ENCODE data around the gene PI16.
A peak's percentile ranks its signal among the peaks of the same experiment; 100 is the strongest.

PI16 gene
- 0 to 0.07 (median 0) reads per million in 18 experiments for total RNA-seq

GRCh38 chr6:36954262-36954931 is at the start of gene PI16:
Gene PI16, plus strand, starts transcription at chr6:36954738. Its CDS starts 23 bp downstream, at chr6:36954761.
- no peak for DNase-seq

GRCh38 chr6:36904851-36905393 is 49.6 kb upstream of the PI16 start:
- DNase-seq = no peak

GRCh38 chr6:36906539-36907325 is 47.8 kb upstream of the PI16 start:
- DNase-seq = no peak

GRCh38 chr6:36907781-36908180 is 46.8 kb upstream of the PI16 start:
- no peak for DNase-seq

GRCh38 chr6:36908747-36909146 is 45.8 kb upstream of the PI16 start:
- DNase-seq = no peak

GRCh38 chr6:36912030-36912454 is 42.5 kb upstream of the PI16 start:
- DNase-seq = peak; percentile 20 to 31

GRCh38 chr6:36912586-36912985 is 42.0 kb upstream of the PI16 start:
- no peak for DNase-seq

- DNase-seq = no peak
Measured at GRCh38 chr6:36913082-36913481, 41.5 kb upstream of the PI16 start.

- DNase-seq = no peak
Measured at GRCh38 chr6:36914227-36914794, 40.2 kb upstream of the PI16 start.

- DNase-seq = no peak
Measured at GRCh38 chr6:36915599-36915998, 38.9 kb upstream of the PI16 start.

- no peak for DNase-seq
Measured at GRCh38 chr6:36916126-36916525, 38.4 kb upstream of the PI16 start.

GRCh38 chr6:36917541-36918193 is 36.9 kb upstream of the PI16 start:
- no peak for DNase-seq

GRCh38 chr6:36920049-36920448 is 34.5 kb upstream of the PI16 start:
- DNase-seq = no peak

- DNase-seq = no peak
Measured at GRCh38 chr6:36920546-36920945, 34.0 kb upstream of the PI16 start.

- DNase-seq = no peak
Measured at GRCh38 chr6:36924131-36924530, 30.4 kb upstream of the PI16 start.

- no peak for DNase-seq
Measured at GRCh38 chr6:36924778-36925374, 29.7 kb upstream of the PI16 start.

GRCh38 chr6:36925809-36926208 is 28.7 kb upstream of the PI16 start:
- no peak for DNase-seq

- no peak for DNase-seq
Measured at GRCh38 chr6:36926708-36927513, 27.6 kb upstream of the PI16 start.

GRCh38 chr6:36927691-36928546 is 26.6 kb upstream of the PI16 start:
- no peak for DNase-seq

- DNase-seq = no peak
Measured at GRCh38 chr6:36928547-36928918, 26.0 kb upstream of the PI16 start.

- DNase-seq = no peak
Measured at GRCh38 chr6:36929152-36929551, 25.4 kb upstream of the PI16 start.

All from inflammatory macrophage (primary cell).